Measurements from ENCODE around the gene GABRA5. TPM values are rescaled to one million over a fixed set of nuclear protein-coding genes. Genes with fewer than 3 reads are reported as not detected.
A peak's percentile ranks its signal among the peaks of the same experiment; 100 is the strongest.
"Not testable (repeated sequence)": the region's sequence is repeated elsewhere in the genome, so short reads cannot be mapped to it uniquely, and the experiment has no call there.

The GABRA5 gene
- total RNA-seq, 1 experiment from 2014 or later: 4.9 TPM

DNA sequence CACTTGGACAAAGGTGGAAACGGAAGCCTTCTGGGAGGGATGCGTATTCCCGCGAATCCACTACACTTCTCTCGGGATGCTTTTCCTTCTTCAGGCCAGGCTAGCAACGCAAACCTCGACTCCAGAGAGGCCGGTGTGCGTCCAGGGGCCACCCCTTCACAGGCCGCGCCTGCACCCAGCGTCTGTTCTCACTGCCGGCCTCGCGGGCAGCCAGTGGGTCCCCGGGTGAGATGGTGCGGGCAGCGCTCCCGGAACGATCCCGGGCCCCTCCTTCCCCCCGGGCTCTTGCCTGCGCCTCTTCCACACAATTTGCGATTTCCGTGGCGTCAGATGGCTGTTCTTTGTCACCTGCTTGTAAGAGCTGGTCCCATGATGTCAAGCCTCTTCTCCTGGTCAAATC is 27.3 kb downstream of the GABRA5 start:
- H4K91ac ChIP-seq (ENCODE audit: insufficient read length, low read depth, low read length): no peak overlapping the region
- H3K27ac ChIP-seq (ENCODE audit: insufficient read length, low read depth, low read length): no peak overlapping the region
- H4K5ac ChIP-seq (ENCODE audit: insufficient read length, low read depth, low read length): no peak overlapping the region
- H2AFZ ChIP-seq (ENCODE audit: low read length): no peak overlapping the region
- H3K18ac ChIP-seq (ENCODE audit: insufficient read length, low read depth, low read length): no peak overlapping the region
- H4K20me1 ChIP-seq (ENCODE audit: control insufficient read depth, insufficient read depth, insufficient read length): no peaks in the 10 kb centered on the region
- 0 out of 7 replicates have a peak overlapping the region, but pooled peaks of 1 of the 3 experiments have one; percentile 35 for H3K27ac Mint-ChIP-seq
- no peaks in the 10 kb centered on the region for H3K27me3 ChIP-seq (ENCODE audit: insufficient read depth, low read length)
- no peak overlapping the region for H3K56ac ChIP-seq (ENCODE audit: insufficient read length, low read depth, low read length)
- H3K4ac ChIP-seq (ENCODE audit: low read depth, low read length): no peak overlapping the region
- no peak for DNase-seq
- H2AK5ac ChIP-seq (ENCODE audit: insufficient read length, low read length): no peak overlapping the region
- H3K4me2 ChIP-seq (ENCODE audit: insufficient read depth, insufficient read length, low read length): no peak overlapping the region
- no peaks in the 10 kb centered on the region for H3K4me1 ChIP-seq (ENCODE audit: insufficient read depth, low read length)
- H3K14ac ChIP-seq (ENCODE audit: insufficient read depth, low read length): no peak overlapping the region
- H3K4me1 Mint-ChIP-seq: peaks cover 4 to 6% of the 10 kb centered on the region in 2 experiments
- H3K9me3 Mint-ChIP-seq: peaks cover 1 to 10% of the 10 kb centered on the region in 2 experiments; a peak in 4 of 5 replicates
- H3K23me2 ChIP-seq (ENCODE audit: insufficient read length, low read depth, low read length, poor library complexity, severe bottlenecking): no peaks in the 10 kb centered on the region
- H2BK12ac ChIP-seq (ENCODE audit: insufficient read length, low read depth, low read length): no peak overlapping the region
- no peak overlapping the region for H4K8ac ChIP-seq (replicated peaks; ENCODE audit: insufficient read length, low read depth, low read length)
- no peak overlapping the region for H2BK20ac ChIP-seq (ENCODE audit: low read depth, low read length, poor library complexity, severe bottlenecking)
- no peaks in the 10 kb centered on the region for H3K79me2 ChIP-seq (ENCODE audit: insufficient read depth, low read length)
- peaks cover 2% of the 10 kb centered on the region for H3K27me3 Mint-ChIP-seq (ENCODE audit: low read depth)
- peaks cover 0 to 7% (median 0%) of the 10 kb centered on the region in 3 experiments; a peak in 3 of 7 replicates for H3K36me3 Mint-ChIP-seq (ENCODE audit: insufficient read depth in 1 of 3, low read depth in 3 of 3)
- H2BK120ac ChIP-seq (ENCODE audit: low read depth, low read length, poor library complexity, severe bottlenecking): no peak overlapping the region
- no peaks in the 10 kb centered on the region for H3K79me1 ChIP-seq (ENCODE audit: insufficient read depth, low read depth, low read length, poor library complexity, severe bottlenecking)
- no peak overlapping the region for H3K4me3 Mint-ChIP-seq
- no peak overlapping the region for H2BK15ac ChIP-seq (ENCODE audit: low read depth, low read length)
- no peak overlapping the region for H3K9ac ChIP-seq (ENCODE audit: extremely low read depth, insufficient read length, low read length)
- H3K23ac ChIP-seq (ENCODE audit: insufficient read length, low read depth, low read length): no peak overlapping the region
- no peak overlapping the region for H3T11ph ChIP-seq (ENCODE audit: low read length)
- TF ChIP-seq, protein P1, sequence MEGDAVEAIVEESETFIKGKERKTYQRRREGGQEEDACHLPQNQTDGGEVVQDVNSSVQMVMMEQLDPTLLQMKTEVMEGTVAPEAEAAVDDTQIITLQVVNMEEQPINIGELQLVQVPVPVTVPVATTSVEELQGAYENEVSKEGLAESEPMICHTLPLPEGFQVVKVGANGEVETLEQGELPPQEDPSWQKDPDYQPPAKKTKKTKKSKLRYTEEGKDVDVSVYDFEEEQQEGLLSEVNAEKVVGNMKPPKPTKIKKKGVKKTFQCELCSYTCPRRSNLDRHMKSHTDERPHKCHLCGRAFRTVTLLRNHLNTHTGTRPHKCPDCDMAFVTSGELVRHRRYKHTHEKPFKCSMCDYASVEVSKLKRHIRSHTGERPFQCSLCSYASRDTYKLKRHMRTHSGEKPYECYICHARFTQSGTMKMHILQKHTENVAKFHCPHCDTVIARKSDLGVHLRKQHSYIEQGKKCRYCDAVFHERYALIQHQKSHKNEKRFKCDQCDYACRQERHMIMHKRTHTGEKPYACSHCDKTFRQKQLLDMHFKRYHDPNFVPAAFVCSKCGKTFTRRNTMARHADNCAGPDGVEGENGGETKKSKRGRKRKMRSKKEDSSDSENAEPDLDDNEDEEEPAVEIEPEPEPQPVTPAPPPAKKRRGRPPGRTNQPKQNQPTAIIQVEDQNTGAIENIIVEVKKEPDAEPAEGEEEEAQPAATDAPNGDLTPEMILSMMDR (conservative IDR thresholded peaks at IDR 0.05): no peak
- no peaks in the 10 kb centered on the region for H3K9me3 ChIP-seq (ENCODE audit: control insufficient read depth, low read depth, low read length)
- no CpG with 5 or more reads among the region's 26 CpGs for WGBS (ENCODE audit: extremely low coverage, insufficient read length, low lambda C conversion rate)
- H2BK5ac ChIP-seq (ENCODE audit: insufficient read length, low read length): no peak overlapping the region

DNA sequence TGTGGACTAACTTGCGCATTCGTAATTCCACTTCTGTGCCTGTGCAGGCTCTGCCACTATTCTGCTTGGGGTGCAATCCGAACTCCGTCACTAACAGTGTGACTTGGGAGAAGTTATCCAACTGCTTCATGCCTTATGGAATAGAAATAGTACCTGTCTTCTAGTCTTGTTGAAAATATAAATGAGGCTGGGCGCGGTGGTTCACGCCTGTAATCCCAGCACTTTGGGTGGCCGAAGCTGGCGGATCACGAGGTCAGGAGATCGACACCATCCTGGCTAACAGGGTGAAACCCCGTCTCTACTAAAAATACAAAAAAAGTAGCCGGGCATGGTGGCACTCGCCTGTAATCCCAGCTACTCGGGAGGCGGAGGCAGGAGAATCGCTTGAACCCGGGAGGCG is 28.5 kb downstream of the GABRA5 start:
- not testable (repeated sequence) for H3K4me3 Mint-ChIP-seq; H3K27me3 Mint-ChIP-seq (ENCODE audit: low read depth); H2BK15ac ChIP-seq (ENCODE audit: low read depth, low read length); H2BK120ac ChIP-seq (ENCODE audit: low read depth, low read length, poor library complexity, severe bottlenecking); H4K91ac ChIP-seq (ENCODE audit: insufficient read length, low read depth, low read length); H3K9ac ChIP-seq (ENCODE audit: extremely low read depth, insufficient read length, low read length); H3K79me2 ChIP-seq (ENCODE audit: insufficient read depth, low read length); H3K18ac ChIP-seq (ENCODE audit: insufficient read length, low read depth, low read length); H3K23me2 ChIP-seq (ENCODE audit: insufficient read length, low read depth, low read length, poor library complexity, severe bottlenecking); H3K36me3 Mint-ChIP-seq (ENCODE audit: insufficient read depth in 1 of 3, low read depth in 3 of 3); H3K9me3 ChIP-seq (ENCODE audit: control insufficient read depth, low read depth, low read length); H3K56ac ChIP-seq (ENCODE audit: insufficient read length, low read depth, low read length); H2AK5ac ChIP-seq (ENCODE audit: insufficient read length, low read length); DNase-seq; H3K23ac ChIP-seq (ENCODE audit: insufficient read length, low read depth, low read length); H2AFZ ChIP-seq (ENCODE audit: low read length); H3K4me1 Mint-ChIP-seq; H3K4me2 ChIP-seq (ENCODE audit: insufficient read depth, insufficient read length, low read length); H3K14ac ChIP-seq (ENCODE audit: insufficient read depth, low read length); H2BK20ac ChIP-seq (ENCODE audit: low read depth, low read length, poor library complexity, severe bottlenecking); H3K4me1 ChIP-seq (ENCODE audit: insufficient read depth, low read length); H3K27me3 ChIP-seq (ENCODE audit: insufficient read depth, low read length); H3K4ac ChIP-seq (ENCODE audit: low read depth, low read length); H3T11ph ChIP-seq (ENCODE audit: low read length); H3K27ac Mint-ChIP-seq; H2BK5ac ChIP-seq (ENCODE audit: insufficient read length, low read length); H4K8ac ChIP-seq (replicated peaks; ENCODE audit: insufficient read length, low read depth, low read length); H2BK12ac ChIP-seq (ENCODE audit: insufficient read length, low read depth, low read length); H4K20me1 ChIP-seq (ENCODE audit: control insufficient read depth, insufficient read depth, insufficient read length); H4K5ac ChIP-seq (ENCODE audit: insufficient read length, low read depth, low read length); H3K27ac ChIP-seq (ENCODE audit: insufficient read length, low read depth, low read length); H3K79me1 ChIP-seq (ENCODE audit: insufficient read depth, low read depth, low read length, poor library complexity, severe bottlenecking)
- H3K9me3 Mint-ChIP-seq: peaks cover 7 to 17% of the 10 kb centered on the region in 2 experiments; a peak in 4 of 5 replicates
- WGBS (ENCODE audit: extremely low coverage, insufficient read length, low lambda C conversion rate): no CpG with 5 or more reads among the region's 19 CpGs
